ENCODE results near the gene TRIP13.

DNA sequence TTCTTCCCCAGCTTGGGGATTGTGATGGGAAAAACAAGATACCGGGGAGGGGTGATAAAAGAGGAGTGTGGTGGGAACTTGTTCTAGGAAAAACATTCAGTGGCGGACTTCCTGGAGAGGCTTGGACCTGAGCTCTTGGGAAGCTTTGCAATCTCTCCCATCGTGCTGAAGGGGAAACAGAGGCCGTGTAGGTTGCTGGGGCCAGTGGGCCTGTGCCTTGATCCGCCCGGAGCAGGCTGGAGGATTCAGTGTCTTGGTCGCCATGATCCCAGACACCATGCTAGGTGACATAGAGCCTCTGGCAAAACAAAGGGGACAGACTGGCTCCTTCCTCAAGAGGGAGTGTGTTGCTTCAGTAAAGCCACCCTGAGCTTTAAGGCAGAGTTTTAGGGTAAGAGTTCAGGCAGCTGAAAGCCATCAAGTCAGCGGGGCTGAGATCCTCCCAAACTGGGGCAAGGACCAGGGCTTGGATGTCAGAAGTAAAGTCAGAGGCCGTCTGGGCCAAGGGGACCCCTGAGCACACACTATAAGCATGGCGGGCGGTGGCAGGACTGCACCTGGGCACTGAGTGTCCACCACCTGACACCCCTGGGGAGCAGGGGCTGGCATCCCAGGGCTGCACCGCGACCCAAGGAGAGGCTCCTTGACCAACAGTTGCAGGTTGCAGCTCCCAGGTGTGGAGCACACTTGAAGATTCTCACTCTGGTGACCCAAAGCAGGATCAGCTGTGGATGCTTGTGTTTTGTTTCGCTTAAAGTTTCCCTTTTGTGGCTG is 44.7 kb downstream of the TRIP13 start:
- TF ChIP-seq CTCF (IDR thresholded peaks at IDR 0.05; ENCODE audit: low read depth, low read length, poor library complexity, severe bottlenecking) (no peak), EZH2phosphoT487 (IDR thresholded peaks at IDR 0.05; ENCODE audit: borderline replicate concordance, low read length) (no peak)
